Hematopoietic multipotent progenitor cell treated with erythropoietin and hydrocortisone succinate and interleukin-3 and kit ligand, for 8 days (in vitro differentiated cells): ENCODE measurements around the gene PAX5.

Experiments used
- DNase-seq: peaks from one replicate; pipeline ENCODE4 v3.0.0-alpha.2; 2015

PAX5 gene

DNA sequence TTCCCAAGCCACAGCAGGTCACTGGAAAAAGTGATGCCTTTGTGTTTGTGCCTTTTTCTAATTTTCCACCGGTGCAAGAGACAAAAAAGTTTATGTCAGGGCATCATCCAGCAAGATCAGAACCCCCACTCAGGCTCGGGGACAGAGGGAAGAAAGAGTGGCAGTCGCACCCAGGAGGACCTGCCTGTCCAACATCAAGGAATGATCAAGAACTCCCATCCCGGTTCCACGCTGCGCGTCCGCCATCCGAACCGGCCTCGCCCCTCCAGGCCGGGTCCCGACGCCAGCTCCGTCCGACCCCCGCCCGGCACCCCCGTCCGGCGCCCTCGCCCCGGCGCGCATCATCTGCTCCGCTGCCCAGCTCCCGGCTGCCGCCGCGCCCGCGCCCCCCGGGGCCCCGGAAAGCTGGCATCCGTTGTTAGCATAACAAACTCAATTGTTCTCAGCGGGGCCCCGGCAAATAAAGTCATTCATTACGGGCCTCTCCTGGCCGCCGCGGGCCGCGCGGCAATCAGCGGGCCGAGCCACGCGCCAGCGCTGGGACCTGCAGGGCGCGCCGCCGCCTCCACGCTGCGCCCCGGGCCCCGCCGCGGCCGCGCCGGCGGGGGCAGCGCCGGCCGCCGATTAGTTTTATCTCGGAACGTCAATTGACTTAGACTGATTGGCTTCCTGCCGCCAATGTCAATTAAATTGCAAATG is 48.1 kb downstream of the PAX5 start:
- no peak for DNase-seq

DNA sequence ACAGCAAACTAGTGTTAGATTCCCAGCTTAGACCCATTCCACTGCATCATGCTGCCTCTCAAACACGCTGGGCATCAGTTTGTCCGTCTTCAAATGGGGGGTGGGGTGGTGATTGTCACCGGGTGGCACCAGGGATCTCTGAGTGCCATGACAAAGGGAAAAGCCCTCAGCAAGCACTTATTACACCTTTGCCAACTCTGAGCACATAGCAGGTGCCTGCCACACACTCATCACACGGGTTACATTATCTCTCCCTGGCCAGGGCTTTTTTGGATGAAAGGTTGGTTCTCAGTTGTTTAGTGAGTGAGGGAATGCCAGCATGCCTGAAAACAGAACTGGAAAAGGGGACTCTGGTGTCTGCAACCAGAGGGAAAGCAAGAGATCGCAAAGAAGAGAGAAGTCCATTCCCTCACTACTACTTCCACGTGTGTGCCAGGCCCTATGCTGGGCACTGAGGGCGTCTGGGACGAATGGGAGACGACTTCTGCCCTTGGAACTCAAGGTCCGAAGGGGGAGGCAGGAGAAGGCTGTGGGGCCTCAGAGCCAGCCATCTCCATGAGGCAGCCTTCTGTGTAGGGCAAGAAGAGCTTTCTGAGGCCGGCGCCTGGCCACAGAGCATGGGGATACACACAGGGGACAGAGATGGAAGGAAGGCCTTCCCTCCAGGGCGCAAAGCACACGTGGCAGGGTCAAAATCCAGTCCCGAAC is 48.9 kb downstream of the PAX5 start:
- no peak for DNase-seq

DNA sequence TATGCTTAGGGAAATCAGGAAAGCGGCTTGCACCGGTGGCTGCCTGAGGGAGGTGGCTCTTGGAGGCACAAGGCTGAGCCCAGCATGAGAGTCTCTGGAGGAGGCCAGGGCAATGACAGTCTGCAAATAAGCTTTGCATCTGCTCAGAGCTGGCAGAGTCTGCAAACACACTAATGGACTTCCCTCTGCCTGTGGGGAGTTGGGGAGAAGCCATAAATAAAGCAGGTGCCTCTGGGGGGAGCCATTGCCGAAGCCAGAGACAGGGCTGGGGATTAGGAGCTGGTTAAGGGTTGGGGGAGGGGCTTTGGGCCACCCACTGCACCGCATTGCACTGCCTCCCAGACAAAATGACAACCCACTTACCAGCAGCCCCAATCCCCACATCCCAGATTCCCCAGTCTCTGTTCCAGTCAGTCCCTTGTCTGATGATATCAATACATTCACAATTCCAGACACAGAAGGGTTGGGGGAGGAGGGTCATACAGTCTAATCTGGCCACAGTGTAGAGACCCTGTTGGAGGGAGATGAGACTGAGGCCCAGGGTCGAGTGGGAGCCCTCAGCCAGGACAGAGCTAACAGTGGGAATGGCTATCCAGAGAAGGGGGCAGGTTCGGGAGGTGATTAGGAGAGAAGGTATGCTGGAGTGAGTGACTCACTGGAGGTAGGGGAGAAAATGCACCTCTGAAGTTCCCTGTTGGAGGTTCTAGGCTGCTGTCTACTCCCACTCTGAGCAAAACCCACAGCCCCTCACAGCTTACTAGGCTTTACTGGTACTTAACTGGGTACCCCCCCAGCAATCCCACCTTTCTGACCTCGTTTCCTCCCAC is 53.7 kb downstream of the PAX5 start:
- peak; percentile 21 for DNase-seq

DNA sequence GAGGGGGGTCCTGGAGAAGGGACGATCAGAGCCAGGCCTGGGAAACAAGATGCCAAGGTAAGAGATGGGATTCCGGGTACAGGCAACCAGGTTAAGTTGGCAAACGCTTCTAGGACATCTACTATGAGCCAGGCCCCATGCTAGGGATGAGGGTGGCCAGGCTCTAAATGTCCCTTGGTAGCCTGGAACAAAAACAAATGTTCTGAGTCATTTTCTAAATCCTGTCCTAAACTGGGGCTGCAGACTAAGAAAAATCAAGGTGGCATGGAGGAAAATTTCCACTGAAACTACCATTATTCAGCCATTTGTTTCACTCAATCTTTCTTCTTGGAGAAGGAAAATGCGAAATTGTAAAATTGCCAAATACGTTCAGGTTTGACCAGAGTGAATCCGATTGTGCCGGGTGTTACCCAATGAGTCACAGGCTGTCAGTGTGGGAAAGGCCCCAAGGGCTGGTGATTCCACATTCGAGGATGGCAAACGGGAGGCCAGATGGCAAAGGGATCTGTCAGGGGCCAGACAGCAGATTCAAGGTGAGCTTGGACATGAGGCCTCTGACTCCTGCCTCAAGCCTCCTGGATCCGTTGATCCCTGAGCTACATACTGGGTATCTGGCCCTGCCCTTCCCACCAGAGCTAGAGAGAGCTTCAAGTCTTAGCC is 57.6 kb downstream of the PAX5 start:
- DNase-seq: no peak

DNA sequence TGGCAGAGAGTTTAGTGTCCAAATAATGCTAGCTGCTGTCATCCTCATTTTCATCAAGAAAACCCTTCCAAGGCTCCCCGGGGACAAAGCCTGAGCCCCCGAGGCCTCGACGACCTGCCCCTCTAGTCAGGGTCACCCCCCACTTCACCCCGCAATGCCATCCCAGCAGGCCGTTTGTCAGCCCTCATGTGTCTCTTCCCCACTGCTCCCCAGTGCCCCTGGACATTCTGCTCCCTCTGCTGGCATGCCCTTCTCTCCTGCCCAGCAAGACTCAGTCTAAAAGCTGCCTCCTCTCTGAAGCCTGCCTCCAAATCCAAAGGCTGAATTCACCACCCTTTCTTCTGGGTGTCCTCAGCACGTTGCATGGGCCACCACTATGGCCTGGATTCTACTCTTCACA is 59.3 kb downstream of the PAX5 start:
- DNase-seq: no peak

DNA sequence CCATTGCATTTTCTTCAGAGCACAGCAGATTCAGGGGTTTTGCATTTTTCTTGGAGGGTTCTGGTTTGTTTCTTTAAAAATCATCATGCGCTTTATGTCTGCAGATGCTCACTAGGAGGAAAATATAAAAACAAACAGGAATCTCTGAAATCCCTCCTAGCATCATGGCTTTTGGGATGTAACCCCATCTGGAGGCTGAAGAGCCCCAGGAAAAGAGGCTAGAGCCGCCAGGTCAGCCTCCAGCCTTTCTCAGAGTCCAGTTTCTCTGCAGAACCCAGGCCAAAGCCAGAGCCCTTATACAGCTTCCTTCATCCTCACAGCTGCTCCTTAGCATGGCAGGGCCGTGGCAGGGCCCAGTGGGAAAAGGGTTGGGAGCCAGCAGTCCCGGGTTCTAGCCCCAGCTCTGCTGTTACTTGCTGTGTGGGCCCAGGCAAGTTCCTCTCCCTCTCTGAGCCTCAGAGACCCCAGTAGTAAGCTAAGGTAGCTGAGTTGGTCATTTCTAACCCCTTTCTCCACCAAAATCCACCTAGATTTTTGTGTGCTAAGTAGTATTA is 62.1 kb downstream of the PAX5 start:
- no peak for DNase-seq

DNA sequence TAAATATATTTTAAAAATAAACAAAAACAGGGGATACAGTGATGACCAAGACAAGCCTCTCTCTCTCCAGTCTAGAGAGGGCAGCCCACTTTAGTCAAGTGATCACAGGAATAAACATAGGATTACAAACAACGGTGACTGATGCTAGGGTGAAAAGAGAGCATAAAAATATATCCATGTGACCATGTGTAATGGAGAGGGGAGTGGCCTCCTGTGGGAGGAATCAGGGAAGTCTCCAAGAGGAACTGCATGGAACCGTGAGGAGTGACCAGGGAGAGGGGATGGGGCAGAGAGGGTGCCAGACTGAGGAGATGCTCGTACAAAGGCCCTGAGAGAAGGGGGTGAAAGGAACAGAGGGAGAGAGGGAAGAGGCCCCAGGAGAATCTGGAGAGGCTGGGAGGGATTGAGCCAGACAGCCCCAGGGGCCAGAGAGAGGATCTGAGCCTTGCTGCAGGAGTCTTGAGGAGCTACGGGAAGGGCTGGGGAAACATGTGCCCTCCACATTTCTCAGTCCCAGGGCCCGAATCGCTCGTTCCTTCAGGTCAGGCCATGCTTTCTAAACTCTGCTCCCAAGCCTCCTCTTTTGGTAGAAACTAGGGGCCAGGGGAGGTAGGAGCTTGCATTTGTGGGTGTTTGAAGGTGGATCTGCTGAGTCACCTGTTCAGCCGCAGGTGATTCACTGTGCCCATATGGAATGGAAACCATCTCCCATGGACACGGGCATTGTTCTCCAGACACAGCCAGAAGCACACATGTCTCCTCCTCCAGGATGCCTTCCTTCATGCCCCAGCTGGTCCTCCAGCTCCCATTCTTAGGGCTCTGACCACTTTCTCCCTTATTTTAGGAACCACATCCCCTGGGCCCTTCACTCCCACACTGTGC is 63.8 kb downstream of the PAX5 start:
- DNase-seq: no peak

DNA sequence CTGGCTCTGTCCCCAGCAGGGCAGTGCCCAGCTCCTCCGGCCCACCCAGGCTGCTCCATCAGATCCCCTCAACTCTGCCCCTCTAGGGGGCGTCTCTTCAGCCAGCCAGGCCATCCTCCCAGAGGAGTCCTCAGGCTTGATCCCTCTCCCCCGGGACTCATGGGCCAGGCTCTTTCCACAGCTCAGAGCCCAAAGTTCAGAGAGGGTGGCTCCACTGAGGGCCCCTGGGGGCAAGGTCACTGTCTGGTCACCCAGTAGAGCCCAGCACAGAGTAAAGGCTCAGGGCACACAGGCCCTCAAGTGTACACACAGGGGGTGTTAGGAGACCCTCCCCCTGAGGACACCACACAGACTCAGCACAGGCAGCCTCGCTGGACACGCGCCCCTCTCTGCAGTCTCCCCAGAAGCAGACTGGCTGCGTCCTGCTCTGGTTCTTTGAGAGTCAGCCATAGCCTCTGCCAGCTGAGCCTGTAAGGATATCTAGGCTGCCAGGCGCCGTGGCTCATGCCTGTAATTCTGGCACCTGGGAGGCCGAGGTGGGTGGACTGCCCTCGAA is 64.8 kb downstream of the PAX5 start:
- no peak for DNase-seq

DNA sequence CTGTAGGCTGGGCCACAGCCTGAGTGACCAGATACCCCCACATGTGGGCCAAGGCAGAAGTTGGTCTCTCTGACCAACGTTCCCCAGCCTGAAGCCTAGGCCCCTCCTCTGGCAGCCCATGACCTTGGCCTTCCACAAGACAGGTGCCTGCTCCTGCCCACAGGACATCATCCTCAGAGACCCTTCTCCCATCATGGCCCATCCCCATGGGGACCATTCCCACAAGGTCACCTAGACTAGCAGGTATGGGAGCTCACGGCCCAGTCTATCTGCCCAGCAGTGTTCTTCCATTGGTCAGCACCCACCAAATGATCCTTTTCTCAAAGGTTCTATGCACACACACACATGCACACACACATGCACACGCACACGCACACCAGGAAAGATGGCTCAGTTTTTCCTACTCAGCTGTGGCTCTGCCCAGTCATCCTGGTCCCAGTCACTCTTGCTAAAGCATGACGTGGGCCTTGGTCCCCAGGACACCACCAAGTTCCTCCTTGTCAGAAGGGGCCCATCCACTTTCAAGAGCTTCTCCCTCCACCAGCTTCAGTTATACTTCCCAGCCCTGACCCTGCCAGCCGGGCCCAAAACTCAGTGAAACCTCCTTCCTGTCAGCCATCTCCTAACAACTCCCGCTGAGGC is 65.4 kb downstream of the PAX5 start:
- DNase-seq: no peak

DNA sequence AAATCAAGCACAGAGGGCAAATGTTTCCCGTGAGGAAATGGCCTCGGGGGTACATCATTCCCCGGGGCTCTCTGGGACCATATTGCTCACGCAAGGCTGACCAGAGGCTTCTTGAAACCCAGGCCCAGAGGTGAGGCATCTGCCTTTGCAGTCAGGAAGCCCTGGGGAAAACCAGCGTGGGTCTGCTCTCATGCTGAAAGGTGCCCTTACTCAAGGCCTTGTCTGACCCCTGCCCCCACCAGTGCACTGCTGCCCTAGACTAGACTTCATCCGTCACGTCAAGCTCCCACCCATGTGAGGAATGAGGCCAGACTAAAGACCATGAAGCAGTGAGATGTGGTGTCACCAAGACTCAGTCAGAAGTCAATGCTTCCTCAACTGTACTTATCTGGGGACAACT is 66.1 kb downstream of the PAX5 start:
- DNase-seq: no peak

DNA sequence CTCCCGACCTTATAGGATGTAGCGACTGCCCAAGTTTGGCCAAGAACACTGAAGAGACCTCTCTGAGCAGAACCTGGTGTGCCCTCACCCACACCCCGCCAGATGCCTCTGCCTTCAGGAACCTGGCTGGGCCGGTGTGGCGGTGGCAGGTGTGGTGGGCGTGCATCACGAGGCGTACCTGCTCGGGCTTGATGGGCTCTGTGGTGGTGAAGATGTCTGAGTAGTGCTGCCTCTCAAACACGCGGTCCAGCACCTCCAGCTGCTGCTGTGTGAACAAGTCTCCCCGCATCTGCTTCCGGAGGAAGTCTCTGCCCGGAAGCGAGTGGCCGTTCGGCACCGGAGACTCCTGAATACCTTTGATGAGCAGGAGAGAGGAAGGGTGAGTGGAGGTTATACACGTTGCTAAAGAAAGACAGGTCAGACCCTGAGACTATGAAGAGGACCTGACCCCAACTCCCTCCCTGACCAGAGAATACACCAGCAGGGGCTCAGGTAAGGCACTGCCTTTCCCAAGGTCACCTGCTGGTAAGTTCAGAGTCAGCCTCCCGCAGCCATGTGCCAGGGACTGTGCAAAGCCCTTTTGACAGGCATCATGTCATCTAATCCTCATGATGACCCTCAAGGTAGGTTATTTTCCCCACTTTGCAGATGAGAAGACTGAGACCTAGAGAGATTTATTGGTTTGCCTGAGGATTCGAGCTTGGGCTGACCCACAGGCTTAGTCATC is 67.5 kb downstream of the PAX5 start:
- no peak for DNase-seq

DNA sequence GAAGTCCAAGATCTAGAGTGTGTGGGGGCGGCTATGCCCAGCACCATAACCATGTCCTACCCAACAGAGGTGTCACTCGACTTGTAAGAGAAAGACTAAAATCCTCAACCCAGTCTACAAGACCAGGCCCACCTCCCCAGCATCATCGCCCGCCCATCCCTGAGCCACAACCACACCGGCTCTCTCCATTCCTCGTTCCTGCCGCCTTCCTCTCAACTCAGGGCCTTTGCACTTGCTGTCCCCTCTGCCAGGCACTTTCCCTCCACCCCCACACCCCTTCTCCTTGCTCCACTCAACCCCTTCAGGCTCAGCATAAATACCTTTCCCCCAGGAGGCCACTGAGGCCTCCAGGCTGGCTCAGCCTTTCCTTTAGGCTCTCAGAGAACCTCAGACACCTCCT is 69.3 kb downstream of the PAX5 start:
- DNase-seq: no peak

DNA sequence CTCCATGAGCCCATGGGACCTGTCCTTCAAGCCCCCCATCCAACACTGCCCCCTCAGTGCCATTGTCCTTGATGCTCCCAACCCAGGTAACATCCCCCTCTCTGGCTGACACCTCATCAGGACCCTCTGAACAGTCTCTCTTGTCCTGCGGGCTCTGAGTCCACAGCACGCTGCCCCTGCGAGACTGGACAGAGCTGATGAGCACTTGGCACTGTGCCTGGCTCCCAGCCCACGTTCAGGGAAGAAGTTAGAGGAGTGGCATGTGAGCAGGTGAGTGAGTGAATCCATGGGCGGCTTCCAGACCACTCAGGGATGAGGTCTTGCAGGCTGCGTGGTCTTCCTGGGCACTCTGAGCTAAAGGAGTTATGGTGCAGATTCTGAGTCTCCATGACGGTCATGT is 70.7 kb downstream of the PAX5 start:
- DNase-seq: no peak

DNA sequence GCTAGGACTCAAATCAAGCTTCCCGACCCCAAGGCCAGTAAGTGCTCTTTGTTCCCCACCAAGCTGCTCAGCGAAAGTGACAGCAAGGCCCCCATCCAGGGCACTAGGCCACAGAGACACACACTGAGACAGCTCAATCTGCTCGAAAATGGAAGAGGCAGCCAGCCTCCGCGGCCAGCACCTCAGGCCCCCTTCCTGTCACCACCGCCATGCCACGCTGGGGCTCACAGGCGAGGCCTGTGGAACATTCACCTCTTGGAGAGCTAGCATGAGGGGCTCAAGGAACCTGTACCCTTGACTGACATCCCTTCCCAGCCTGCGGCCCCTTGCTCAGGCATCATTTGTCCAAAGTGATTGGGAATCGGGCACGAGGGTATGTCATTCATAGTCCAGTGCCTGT is 71.4 kb downstream of the PAX5 start:
- DNase-seq: no peak

DNA sequence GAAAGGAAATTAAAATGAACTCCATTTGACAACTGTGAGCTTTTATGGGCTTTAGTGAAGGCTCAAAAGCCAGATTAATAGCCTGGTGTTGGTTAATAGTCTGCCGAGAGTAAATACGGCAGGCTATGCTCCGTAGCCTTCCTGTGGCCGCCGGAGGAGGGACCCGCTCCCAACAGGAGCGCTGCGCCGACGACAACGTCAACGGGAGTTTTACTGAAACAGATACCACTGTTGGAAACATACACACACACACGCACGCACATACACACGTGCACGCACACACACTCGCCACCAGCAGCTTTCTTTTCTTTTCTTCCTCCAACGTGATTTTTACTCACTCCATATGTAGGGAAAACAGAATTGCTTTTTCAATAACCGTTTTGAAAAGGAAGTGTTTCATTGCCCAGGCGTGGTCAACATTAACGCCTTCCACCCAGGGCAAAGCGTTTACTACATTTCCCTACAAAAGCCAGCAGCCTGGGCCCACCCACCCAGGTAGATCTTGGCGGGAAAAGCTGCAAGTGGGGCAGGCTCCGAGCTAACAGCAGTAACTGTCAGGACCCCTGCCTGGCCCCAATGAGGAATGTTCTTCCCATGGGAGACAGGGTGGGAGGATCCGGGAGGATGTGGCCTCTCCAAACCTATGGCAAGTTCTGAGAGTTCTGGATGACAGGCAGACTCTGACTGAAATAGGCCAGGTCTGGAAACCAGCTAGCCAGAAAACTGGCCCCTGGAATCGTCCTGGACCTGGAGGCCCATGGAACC is 72.3 kb downstream of the PAX5 start:
- no peak for DNase-seq

DNA sequence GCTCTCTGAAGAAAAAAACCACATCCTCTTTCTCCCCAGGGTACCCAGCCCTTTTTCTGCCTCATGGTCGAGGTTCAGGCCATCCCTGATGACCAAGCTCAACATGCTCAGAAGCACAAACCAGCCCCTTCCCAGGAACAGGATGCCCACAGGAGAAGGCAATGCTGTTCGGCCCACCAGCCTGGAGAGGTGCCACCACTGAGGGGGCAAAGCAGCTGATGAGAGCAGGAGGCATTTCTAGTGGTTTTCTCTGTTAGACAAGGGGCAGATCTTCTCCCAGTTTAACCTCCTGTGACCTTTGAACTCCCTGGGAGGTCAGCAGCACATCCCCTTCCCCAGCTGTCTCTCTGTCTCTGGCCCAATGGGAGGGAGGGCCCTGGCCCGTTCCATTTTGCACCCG is 73.0 kb downstream of the PAX5 start:
- DNase-seq: no peak

DNA sequence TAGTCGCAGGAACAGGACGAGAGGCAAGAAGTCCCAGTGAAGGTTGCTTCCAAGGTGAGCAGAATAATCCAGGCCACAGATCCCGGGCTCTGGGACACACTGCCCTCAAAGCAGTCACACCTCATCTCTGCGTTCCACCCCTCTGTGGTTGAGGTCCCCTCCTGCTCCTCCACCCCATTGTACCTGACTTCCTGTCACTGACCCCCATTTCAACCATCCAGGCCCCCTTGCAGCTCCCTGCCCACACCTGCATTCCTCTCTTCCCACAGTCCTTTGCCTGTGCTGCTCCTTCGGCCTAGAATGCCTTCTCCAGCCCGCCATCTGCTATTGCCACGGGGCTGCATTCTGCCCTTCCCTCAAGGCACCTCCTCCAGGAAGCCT is 73.5 kb downstream of the PAX5 start:
- no peak for DNase-seq

DNA sequence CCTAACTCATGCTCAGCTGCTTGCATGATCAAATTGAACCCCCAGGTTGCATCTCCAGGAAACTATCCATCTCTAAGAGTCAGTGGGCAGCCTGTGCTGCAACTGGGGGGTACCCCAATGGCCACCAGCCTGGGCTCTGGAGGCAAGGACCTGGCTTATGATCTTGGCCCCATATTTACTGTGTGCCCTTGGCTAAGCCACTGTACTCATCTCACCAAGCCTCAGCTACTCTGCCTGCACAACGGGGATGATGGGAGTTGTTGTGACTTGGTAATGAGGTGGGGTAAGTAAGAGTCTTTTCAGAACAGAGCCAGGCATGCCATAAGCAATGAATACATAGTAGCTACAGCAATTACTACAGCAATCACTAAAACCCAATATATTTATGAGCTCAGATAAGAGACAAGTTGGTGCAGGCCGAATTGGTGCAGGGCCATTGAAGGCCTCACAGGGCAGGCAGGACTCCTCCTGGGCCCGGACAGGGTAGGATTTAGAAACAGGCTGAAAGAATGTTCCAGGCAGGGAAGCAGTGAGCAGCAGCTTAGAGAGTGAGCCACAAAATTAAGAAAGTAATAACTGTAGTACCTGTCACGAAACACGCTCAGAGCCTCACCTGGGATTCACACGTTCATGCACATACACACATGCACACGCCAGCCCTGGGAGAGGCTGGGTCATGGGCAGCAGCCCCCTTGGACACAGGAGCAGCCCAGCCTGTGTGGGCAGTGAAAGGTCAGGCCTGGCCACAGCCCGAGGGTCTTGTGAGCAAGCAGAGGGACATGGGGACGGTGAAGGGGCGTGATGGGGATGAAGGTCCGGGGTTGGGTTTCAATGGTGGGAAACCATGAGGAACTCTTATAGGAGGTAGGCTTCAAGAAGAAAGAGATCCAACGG is 74.1 kb downstream of the PAX5 start:
- DNase-seq: no peak

DNA sequence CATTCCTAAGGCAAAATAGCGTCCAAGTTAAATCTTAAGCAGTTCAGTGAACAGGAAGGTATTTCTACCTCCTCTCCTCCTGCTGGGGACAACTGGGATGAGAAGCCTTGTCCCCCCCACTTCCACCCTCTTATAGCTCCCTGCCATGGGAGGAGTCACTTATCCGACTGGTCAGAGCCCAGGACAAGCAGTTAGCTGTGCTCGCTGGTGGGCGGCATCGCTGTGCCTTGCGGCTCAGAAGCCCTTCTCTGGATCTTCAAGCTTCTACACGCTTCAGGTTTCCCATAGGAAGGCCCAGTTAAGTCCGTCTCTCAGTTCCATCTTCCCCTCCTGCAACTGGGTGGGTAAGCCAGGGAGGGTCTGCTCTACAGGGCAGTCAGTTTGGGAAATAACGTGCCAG is 77.2 kb downstream of the PAX5 start:
- no peak for DNase-seq
